Loucy (cell line): ENCODE results near the gene ZSWIM6.
A peak's percentile ranks its signal among the peaks of the same experiment; 100 is the strongest.

Experiments
- H2AFZ ChIP-seq: fragments of 200-600 bp; sonication (generic); 2 replicates; pipeline ENCODE4 v1.6.0; 2016; ENCODE audit warnings: antibody characterized with exemption, mild to moderate bottlenecking, low read length, moderate library complexity
- H3F3A ChIP-seq: fragments of 200-600 bp; 2 replicates; pipeline ENCODE4 v1.6.0; 2016; ENCODE audit warnings: antibody characterized with exemption, low read depth, mild to moderate bottlenecking
- H3K27me3 ChIP-seq: fragments of 200-600 bp; sonication (generic); 2 replicates; pipeline ENCODE4 v1.6.1; 2014; ENCODE audit warnings: low read length, mild to moderate bottlenecking; ENCODE audit not compliant: insufficient read depth, poor library complexity, severe bottlenecking
- H3K36me3 ChIP-seq: fragments of 200-600 bp; sonication (generic); 2 replicates; pipeline ENCODE4 v1.6.1; 2016; ENCODE audit warnings: low read length; ENCODE audit not compliant: insufficient read depth
- H3K4me1 ChIP-seq: fragments of 200-600 bp; sonication (generic); 2 replicates; pipeline ENCODE4 v1.5.1; 2014; ENCODE audit warnings: low read length, mild to moderate bottlenecking; ENCODE audit not compliant: insufficient read depth, poor library complexity, severe bottlenecking
- H3K4me2 ChIP-seq: fragments of 200-600 bp; sonication (generic); 2 replicates; pipeline ENCODE4 v1.6.0; 2014; ENCODE audit warnings: antibody characterized with exemption, low read length, low read depth, mild to moderate bottlenecking; ENCODE audit not compliant: poor library complexity, severe bottlenecking
- H3K4me3 ChIP-seq: fragments of 200-600 bp; sonication (generic); 2 replicates; pipeline ENCODE4 v1.5.1; 2014; ENCODE audit warnings: low read length, mild to moderate bottlenecking, mixed read lengths; ENCODE audit not compliant: poor library complexity, severe bottlenecking
- H3K79me2 ChIP-seq: fragments of 200-600 bp; sonication (generic); 2 replicates; pipeline ENCODE4 v1.6.1; 2014; ENCODE audit warnings: low read length; ENCODE audit not compliant: insufficient read depth
- H3K9ac ChIP-seq: fragments of 200-600 bp; sonication (generic); 2 replicates; pipeline ENCODE4 v1.6.0; 2014; ENCODE audit warnings: mild to moderate bottlenecking, low read depth, low read length, moderate library complexity; ENCODE audit not compliant: poor library complexity, severe bottlenecking
- H3K9me2 ChIP-seq: fragments of 200-600 bp; sonication (generic); replicated peaks from 2 replicates; pipeline ENCODE4 v1.6.1; 2016; ENCODE audit warnings: low read depth, low read length, mixed read lengths
- H3K9me3 ChIP-seq: fragments of 200-600 bp; sonication (generic); 2 replicates; pipeline ENCODE4 v1.6.1; 2014; ENCODE audit warnings: mild to moderate bottlenecking, antibody characterized with exemption, low read length, low read depth; ENCODE audit not compliant: insufficient read depth
- H4K20me1 ChIP-seq: fragments of 200-600 bp; sonication (generic); 2 replicates; pipeline ENCODE4 v1.6.0; 2014; ENCODE audit warnings: antibody characterized with exemption, low read length, mild to moderate bottlenecking; ENCODE audit not compliant: insufficient read depth, poor library complexity, severe bottlenecking
- EZH2phosphoT487 ChIP-seq: fragments of 200-600 bp; IDR thresholded peaks from 2 replicates; pipeline ENCODE4 v1.6.1; 2018; ENCODE audit warnings: antibody characterized with exemption, mild to moderate bottlenecking, moderate library complexity, borderline replicate concordance
- TF ChIP-seq, protein P1 (sequence below): fragments of 200-600 bp; sonication (generic); conservative IDR thresholded peaks from 2 replicates; pipeline ENCODE4 v1.5.1; 2014; ENCODE audit warnings: mild to moderate bottlenecking, antibody characterized with exemption, low read length

The ZSWIM6 gene

DNA sequence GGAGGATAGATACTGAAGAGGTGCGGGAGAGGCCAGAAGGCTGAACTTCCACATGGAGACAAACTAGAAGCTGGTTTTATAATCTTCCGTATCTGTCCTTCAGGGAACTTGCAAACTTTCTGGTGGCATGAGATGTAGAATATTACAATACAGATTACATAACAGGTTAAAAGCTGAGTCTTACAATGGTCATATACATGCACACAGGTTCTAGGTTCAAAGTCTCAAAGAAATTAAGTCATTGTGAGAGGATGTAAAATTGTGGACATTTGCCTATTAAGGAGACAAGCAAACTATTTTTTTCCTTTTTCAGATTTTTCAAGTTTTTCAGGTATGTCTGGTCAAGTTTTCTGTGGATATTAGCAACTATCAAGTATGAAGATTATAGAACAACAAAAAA is 10.4 kb upstream of the ZSWIM6 start:
- Histone ChIP-seq H3K79me2 (no peaks in the 10 kb centered on the region), H3K4me1 (peaks cover 13% of the 10 kb centered on the region), H2AFZ (no peak overlapping the region), H3K36me3 (no peaks in the 10 kb centered on the region), H3K27me3 (no peaks in the 10 kb centered on the region), H3K9me3 (no peaks in the 10 kb centered on the region), H3K9me2 (no peaks in the 10 kb centered on the region), H3K4me3 (no peak overlapping the region), H3K4me2 (no peak overlapping the region), H3K9ac (no peak overlapping the region), H4K20me1 (no peaks in the 10 kb centered on the region), H3F3A (no peaks in the 10 kb centered on the region)
- TF ChIP-seq, protein P1, sequence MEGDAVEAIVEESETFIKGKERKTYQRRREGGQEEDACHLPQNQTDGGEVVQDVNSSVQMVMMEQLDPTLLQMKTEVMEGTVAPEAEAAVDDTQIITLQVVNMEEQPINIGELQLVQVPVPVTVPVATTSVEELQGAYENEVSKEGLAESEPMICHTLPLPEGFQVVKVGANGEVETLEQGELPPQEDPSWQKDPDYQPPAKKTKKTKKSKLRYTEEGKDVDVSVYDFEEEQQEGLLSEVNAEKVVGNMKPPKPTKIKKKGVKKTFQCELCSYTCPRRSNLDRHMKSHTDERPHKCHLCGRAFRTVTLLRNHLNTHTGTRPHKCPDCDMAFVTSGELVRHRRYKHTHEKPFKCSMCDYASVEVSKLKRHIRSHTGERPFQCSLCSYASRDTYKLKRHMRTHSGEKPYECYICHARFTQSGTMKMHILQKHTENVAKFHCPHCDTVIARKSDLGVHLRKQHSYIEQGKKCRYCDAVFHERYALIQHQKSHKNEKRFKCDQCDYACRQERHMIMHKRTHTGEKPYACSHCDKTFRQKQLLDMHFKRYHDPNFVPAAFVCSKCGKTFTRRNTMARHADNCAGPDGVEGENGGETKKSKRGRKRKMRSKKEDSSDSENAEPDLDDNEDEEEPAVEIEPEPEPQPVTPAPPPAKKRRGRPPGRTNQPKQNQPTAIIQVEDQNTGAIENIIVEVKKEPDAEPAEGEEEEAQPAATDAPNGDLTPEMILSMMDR: no peak
- no peak for TF ChIP-seq EZH2phosphoT487

DNA sequence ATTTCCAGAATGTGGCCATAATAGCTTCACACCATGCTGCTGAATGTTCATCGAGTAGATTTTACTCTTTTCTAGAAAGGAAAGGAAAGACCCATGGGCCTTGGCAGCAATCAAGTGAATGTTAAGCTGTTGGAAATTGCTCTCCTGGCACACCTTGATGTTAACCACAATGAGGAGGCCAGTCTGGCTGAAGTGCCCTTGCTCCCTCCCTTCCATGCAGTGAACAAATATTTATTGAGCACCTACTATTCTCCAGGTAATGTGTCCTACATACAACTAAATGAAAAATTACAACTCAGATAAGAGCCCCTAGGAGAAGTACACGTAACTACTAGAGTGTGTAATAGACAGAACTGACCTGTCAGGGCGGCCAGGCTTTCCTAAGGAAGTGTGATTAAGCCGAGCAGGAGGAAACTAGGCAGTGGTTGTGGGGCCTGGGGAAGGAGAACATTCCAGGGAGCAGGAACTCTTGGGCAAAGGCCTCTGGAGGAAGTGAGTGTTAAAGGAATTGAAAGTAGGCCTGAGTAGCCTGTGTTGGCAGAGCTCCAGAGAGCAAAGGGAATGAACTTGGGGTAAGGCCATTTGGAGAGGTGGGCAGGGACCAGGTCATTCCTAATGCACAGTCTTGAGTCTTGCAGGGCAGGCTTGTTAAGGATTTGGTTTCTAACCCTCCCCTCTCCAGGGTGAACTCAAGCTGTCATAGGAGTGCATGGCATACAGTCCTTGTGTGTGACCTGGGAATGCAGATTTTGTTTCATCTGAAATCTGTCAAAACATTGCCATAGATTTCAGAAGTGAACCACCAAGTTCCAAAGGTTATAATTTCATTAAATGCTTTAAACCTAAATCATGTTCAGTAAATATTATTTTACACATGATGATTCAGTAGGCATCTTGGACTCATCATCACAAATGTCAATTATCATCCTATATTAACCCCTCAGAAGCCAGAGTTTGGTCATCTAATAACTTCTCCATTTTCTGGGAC is 9.0 kb upstream of the ZSWIM6 start:
- no peak for TF ChIP-seq EZH2phosphoT487
- TF ChIP-seq, protein P1: no peak
- H3K79me2 ChIP-seq: no peaks in the 10 kb centered on the region
- H3K4me1 ChIP-seq: peaks cover 19% of the 10 kb centered on the region
- no peak overlapping the region for H3K4me3 ChIP-seq
- no peaks in the 10 kb centered on the region for H3K9me3 ChIP-seq
- H3K36me3 ChIP-seq: no peaks in the 10 kb centered on the region
- H3K4me2 ChIP-seq: no peak overlapping the region
- no peaks in the 10 kb centered on the region for H3K27me3 ChIP-seq
- H3F3A ChIP-seq: no peaks in the 10 kb centered on the region
- H2AFZ ChIP-seq: no peak overlapping the region
- H3K9ac ChIP-seq: no peak overlapping the region
- H4K20me1 ChIP-seq: no peaks in the 10 kb centered on the region
- no peaks in the 10 kb centered on the region for H3K9me2 ChIP-seq

DNA sequence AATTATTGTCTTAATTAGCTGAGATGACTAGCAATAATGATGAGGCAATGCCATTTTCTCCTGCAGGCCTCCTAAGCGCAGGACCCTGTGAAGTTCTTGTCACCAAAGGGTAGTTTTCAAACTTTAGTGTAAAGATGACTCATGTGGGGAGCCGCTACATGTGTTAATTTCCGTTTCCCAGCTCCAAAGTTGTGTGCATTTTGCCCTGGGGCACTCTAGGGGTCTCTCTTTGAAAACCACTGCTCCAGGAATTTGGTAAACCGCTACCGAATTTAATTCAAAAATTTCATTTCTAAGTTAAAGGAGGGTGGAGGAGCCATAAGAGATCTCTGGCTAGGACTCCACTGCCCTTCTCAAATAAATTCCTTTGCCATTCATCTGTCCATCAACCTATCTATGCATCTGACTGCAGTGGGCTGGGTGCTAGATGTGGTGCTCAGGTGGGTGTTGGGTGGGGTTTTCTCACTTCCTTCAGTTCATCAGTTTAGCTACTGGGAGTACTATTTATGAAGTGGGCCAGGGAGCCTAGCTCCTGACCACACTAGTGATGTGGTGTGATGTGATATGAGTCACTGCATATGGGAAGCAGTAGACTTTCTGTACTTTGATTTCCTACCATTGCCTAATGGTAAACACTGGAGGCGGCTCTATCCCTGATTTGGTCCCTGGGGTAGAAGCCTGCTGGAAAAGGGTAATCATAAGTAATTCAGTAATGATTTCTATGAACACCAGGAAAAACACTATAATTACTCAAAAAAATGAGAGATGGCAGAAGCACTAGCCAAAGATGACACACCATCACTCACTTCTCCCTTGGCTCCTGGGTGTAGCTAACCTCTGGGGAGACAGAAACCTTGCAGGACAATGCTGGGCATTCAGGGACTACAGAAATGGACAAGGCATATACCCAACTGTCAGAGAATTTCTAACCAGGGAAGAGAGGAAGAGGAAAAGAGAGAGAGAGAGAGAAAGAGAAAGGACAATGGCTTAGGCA is 4.0 kb upstream of the ZSWIM6 start:
- Histone ChIP-seq H3K9me3 (no peaks in the 10 kb centered on the region), H2AFZ (no peak overlapping the region), H4K20me1 (peaks cover 8% of the 10 kb centered on the region), H3K79me2 (peaks cover 3% of the 10 kb centered on the region; the same call in 1 of the 2 replicates), H3K9ac (no peak overlapping the region), H3K4me2 (peak overlapping the region; percentile 4), H3K4me3 (no peak overlapping the region), H3K9me2 (no peaks in the 10 kb centered on the region), H3K27me3 (no peaks in the 10 kb centered on the region), H3K36me3 (no peaks in the 10 kb centered on the region), H3K4me1 (peaks cover 31% of the 10 kb centered on the region), H3F3A (no peaks in the 10 kb centered on the region)
- no peak for TF ChIP-seq EZH2phosphoT487
- TF ChIP-seq, protein P1: peak; percentile 49
